ENCODE measurements around the gene COG6. TPM values are rescaled to one million over a fixed set of nuclear protein-coding genes. Genes with fewer than 3 reads are reported as not detected.

The COG6 gene
- total and polyA plus RNA-seq, 10 of the 15 experiments (the other 5 are each of a cell fraction or from before 2014, with no cell fraction given), result 4.5 to 29.8 (median 12.6) TPM

GRCh38 chr13:39685652-39686051 is 30.2 kb downstream of the COG6 start (continued):
- TF ChIP-seq, protein P1, sequence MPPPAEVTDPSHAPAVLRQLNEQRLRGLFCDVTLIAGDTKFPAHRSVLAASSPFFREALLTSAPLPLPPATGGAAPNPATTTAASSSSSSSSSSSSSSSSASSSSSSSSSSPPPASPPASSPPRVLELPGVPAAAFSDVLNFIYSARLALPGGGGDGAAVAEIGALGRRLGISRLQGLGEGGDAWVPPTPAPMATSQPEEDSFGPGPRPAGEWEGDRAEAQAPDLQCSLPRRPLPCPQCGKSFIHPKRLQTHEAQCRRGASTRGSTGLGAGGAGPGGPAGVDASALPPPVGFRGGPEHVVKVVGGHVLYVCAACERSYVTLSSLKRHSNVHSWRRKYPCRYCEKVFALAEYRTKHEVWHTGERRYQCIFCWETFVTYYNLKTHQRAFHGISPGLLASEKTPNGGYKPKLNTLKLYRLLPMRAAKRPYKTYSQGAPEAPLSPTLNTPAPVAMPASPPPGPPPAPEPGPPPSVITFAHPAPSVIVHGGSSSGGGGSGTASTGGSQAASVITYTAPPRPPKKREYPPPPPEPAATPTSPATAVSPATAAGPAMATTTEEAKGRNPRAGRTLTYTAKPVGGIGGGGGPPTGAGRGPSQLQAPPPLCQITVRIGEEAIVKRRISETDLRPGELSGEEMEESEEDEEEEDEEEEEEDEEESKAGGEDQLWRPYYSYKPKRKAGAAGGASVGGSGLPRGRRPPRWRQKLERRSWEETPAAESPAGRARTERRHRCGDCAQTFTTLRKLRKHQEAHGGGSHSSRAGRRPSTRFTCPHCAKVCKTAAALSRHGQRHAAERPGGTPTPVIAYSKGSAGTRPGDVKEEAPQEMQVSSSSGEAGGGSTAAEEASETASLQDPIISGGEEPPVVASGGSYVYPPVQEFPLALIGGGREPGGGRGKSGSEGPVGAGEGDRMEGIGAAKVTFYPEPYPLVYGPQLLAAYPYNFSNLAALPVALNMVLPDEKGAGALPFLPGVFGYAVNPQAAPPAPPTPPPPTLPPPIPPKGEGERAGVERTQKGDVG (CRISPR knock-in tag; IDR thresholded peaks at IDR 0.05), result no peak
- no peak for TF ChIP-seq SMAD1 (IDR thresholded peaks at IDR 0.05; ENCODE audit: low read depth, partially characterized antibody)
- no peak for TF ChIP-seq PAX8 (IDR thresholded peaks at IDR 0.05)
- TF ChIP-seq, protein P2, sequence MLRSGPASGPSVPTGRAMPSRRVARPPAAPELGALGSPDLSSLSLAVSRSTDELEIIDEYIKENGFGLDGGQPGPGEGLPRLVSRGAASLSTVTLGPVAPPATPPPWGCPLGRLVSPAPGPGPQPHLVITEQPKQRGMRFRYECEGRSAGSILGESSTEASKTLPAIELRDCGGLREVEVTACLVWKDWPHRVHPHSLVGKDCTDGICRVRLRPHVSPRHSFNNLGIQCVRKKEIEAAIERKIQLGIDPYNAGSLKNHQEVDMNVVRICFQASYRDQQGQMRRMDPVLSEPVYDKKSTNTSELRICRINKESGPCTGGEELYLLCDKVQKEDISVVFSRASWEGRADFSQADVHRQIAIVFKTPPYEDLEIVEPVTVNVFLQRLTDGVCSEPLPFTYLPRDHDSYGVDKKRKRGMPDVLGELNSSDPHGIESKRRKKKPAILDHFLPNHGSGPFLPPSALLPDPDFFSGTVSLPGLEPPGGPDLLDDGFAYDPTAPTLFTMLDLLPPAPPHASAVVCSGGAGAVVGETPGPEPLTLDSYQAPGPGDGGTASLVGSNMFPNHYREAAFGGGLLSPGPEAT (IDR thresholded peaks at IDR 0.05; ENCODE audit: low read depth), result 0 out of 2 replicates have a peak, but pooled peaks have one; percentile 14
- TF ChIP-seq HCFC1 (IDR thresholded peaks at IDR 0.05; ENCODE audit: low read length), result no peak

DNA sequence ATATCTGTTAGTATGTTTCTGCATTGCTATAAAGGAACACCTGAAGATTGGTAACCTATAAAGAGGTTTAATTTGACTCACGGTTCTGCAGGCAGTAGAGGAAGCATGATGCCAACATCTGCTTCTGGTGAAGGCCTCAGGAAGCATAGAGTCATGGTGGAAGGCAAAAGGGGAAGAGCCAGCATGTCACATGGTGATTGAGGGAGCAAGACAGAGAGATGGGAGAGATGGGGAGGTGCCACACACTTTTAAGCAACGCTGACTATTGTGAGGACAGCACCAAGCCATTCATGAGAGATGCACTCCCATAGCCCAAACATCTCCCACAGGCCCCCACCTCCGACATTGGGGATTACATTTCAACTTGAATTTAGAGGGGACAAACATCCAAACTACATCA is 32.8 kb downstream of the COG6 start:
- H4K20me1 ChIP-seq (ENCODE audit: control insufficient read depth, insufficient read depth), result no peaks in the 10 kb centered on the region
- H3K9ac ChIP-seq (ENCODE audit: control insufficient read depth, insufficient read depth, low read length), result no peak overlapping the region
- no peaks in the 10 kb centered on the region; a peak in 1 of 4 replicates for H3K36me3 ChIP-seq (ENCODE audit: control insufficient read depth in 2 of 2, insufficient read depth in 2 of 2, low read length in 1 of 2)
- no peaks in the 10 kb centered on the region for H3K79me2 ChIP-seq (ENCODE audit: control insufficient read depth, insufficient read depth, low read length)
- SMC1A ChIA-PET (ENCODE audit: uncharacterized antibody, unreplicated experiment), result interaction anchor here (0.6 to 1.1 kb wide), 4 partner anchors 9 to 458 kb away, joined by 3 read pairs; no protein-coding TSS in a partner anchor
- FAIRE-seq, result no peak
- RAD21 ChIA-PET (ENCODE audit: unreplicated experiment), result interaction anchor here (0.9 to 1.0 kb wide), 2 partner anchors 88 to 756 kb away, joined by 3 read pairs; no protein-coding TSS in a partner anchor
- TF ChIP-seq PKNOX1 (IDR thresholded peaks at IDR 0.05) (no peak), BCL11A (IDR thresholded peaks at IDR 0.05; ENCODE audit: low read depth, low read length) (no peak), RUNX3 (IDR thresholded peaks at IDR 0.05; ENCODE audit: low read length) (no peak), SPI1 (IDR thresholded peaks at IDR 0.05; ENCODE audit: borderline replicate concordance, insufficient read depth, low read depth, low read length) (peak; percentile 4; the same call in 1 of the 2 replicates), SMAD5 (IDR thresholded peaks at IDR 0.05; ENCODE audit: low read depth) (no peak), RAD51 (IDR thresholded peaks at IDR 0.05) (no peak)
- H3K4me2 ChIP-seq (ENCODE audit: control insufficient read depth, insufficient read depth), result no peak overlapping the region
- ATAC-seq, result no peak
- no peaks in the 10 kb centered on the region for H3K9me3 ChIP-seq (replicated peaks; ENCODE audit: control insufficient read depth, insufficient read depth, low read length)
- 33% methylated on average over 3 of the region's 3 CpGs for WGBS (ENCODE audit: insufficient coverage, insufficient replicate concordance, low lambda C conversion rate, missing lambda C conversion rate)
- in situ Hi-C loops (cut with MboI), result no loop called here
- H3K4me1 ChIP-seq (ENCODE audit: control insufficient read depth, insufficient read depth, low read length), result no peaks in the 10 kb centered on the region; the same call in 1 of the 2 replicates
- POLR2A ChIA-PET, result no interaction called here
- H3K4me3 ChIP-seq, result no peak overlapping the region
- no TSS peak for BruUV-seq (replicated peaks)
- DNase-seq (ENCODE audit: low read depth, low spot score), result no peak
- no peak overlapping the region for H3K27ac ChIP-seq (ENCODE audit: control insufficient read depth, insufficient read depth)
- H2AFZ ChIP-seq (ENCODE audit: control insufficient read depth, low read depth, low read length), result no peak overlapping the region
- CTCF ChIA-PET, result interaction anchor here (3.6 to 3.8 kb wide), 2 partner anchors 995 to 1089 kb away, joined by 19 to 56 read pairs; no protein-coding TSS in a partner anchor
- H3K27me3 ChIP-seq (replicated peaks in 1 of 2; ENCODE audit: control insufficient read depth in 2 of 2, insufficient read depth in 2 of 2, low read length in 1 of 2), result no peaks in the 10 kb centered on the region
- intact Hi-C loops (cut with micrococcal nuclease; ENCODE audit: unreplicated experiment), result loop anchor here (5.0 to 10.0 kb wide), 3 partner anchors 257 to 1089 kb away; no protein-coding TSS in a partner anchor

Measured in GM12878 (cell line).